GM12891 (cell line): Measurements from ENCODE around the gene ETNK2.

Experiments
- DNase-seq: peaks from one replicate; pipeline ENCODE4 v3.0.0; 2011; ENCODE audit warnings: low spot score; ENCODE audit not compliant: insufficient read length
- FAIRE-seq: peaks from 2 replicates; lab custom pipeline; 2011; peaks lifted over from hg19 to GRCh38; lab: Jason Lieb, UNC
- PAX5 ChIP-seq: IDR thresholded peaks from 2 replicates; pipeline ENCODE4 v1.6.1; 2011; ENCODE audit warnings: low read length, moderate library complexity, mild to moderate bottlenecking; ENCODE audit not compliant: insufficient read depth, severe bottlenecking
- POLR2A ChIP-seq: IDR thresholded peaks from 2 replicates; pipeline ENCODE4 v1.6.1; 2011; ENCODE audit warnings: low read depth, low read length, control low read depth
- POLR2AphosphoS5 ChIP-seq: IDR thresholded peaks from 2 replicates; pipeline ENCODE4 v1.6.1; 2011; ENCODE audit warnings: low read depth, low read length, control low read depth
- POU2F2 ChIP-seq: IDR thresholded peaks from 2 replicates; pipeline ENCODE4 v1.6.1; 2011; ENCODE audit warnings: low read depth, mild to moderate bottlenecking, control low read depth, low read length, moderate library complexity
- SPI1 ChIP-seq: IDR thresholded peaks from 2 replicates; pipeline ENCODE4 v1.6.1; 2011; ENCODE audit warnings: low read depth, low read length, control low read depth
- TAF1 ChIP-seq: IDR thresholded peaks from 2 replicates; pipeline ENCODE4 v1.6.1; 2011; ENCODE audit warnings: low read depth, low read length, control low read depth

The ETNK2 gene

DNA sequence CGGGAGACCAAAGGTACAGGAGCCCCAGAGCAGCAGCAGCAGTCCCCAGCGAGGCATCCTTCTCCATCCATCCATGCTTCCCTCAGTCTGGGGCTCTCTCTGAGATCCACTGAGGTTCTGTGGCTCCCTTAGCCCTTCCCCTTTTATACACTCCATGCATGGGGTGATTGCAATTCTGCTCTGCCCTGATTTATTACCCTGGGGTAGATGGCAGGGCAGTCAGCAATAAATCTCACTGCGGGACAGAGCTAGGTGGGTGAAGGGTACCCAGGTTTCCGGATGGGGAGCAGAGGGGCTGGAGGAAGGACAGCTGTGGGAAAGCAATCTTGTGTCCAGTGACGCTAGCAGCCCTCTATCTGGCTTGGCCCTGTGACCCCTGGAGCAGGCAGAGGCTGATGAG lies 14.4 kb upstream of the ETNK2 start, which contains the start of gene REN:
Gene REN, minus strand, starts transcription at position 119 of the 400 bp plus-strand sequence. Its CDS starts 44 bp downstream, at position 75.
- TF ChIP-seq POU2F2 (no peak), SPI1 (no peak), TAF1 (no peak), PAX5 (no peak), POLR2A (no peak), POLR2AphosphoS5 (no peak)
- FAIRE-seq (no peak), DNase-seq (no peak)

DNA sequence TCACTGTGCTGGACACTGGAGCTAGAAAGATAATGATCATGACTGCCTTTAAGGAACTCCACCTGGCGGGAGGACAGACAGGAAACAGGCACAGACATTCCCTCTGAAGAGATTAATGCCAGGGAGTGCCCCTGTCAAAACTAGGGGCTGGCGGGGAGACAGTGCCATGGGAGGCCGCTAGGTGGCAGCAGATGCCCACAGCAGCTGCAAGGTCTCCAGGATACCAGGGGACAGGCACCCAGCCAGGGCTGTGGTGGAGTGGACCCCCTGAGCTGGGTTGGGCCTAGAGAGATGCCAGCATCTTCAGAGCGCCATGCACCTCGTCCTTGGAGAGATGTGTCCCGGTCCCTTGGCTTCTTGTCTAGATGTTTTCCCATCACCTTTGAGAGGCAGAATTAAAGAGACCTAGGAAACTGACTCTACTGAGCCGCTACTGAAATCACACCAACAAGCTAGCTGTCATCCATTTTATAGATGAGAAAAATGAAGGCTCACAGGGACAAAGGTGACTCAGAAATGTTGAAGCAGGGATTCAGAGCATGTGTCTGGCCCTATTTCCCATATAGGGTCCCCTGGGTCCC lies 10.7 kb upstream of the ETNK2 start:
- peak; percentile 79 for DNase-seq
- TF ChIP-seq POLR2A (no peak), POLR2AphosphoS5 (no peak), SPI1 (no peak), TAF1 (no peak), PAX5 (no peak), POU2F2 (no peak)
- peak; percentile 71 for FAIRE-seq

DNA sequence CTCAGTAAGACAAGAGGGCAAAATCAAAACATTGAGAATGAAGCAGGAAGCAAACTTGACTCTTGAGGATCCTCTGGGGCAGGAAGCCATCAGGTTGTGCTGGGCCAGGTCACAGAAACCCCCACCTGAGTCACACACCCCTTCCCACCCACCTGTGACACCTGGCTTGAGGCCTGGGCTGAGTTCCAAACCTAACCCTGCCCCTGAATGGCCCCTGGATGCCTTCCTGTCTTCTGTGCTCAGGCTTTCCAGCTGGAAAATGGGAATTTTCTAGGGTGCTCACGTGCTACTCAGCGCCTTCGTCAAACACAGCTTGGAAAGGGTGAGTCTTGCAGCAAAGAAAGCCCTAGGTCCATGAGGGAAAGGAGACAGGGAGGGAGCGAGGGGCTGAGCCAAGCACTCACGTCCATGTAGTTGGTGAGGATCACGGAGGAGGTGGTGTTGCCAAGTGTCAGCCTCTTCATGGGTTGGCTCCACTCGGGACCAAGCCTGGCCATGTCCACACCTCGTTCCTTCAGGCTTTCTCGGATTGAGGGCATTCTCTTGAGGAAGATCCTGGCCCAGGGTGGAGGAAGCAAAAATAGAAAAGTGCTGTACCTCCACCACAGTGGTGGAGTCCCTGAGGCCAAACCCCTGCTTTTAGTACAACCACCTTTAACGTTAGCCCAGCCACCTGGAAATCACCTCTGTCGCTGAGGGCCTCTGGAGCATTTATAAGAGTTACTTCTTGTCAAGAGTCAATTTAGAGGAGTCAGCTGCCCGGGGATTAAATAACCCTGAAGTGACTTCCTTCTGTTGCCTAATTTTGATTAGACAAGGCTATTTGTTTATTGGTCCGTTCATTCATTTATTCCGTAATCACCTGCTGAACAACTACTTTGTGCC lies 10.0 kb upstream of the ETNK2 start:
- DNase-seq, result no peak
- no peak for FAIRE-seq
- TF ChIP-seq SPI1, result no peak
- TF ChIP-seq POLR2AphosphoS5, result no peak
- no peak for TF ChIP-seq TAF1
- TF ChIP-seq POU2F2, result no peak
- TF ChIP-seq POLR2A, result no peak
- no peak for TF ChIP-seq PAX5

DNA sequence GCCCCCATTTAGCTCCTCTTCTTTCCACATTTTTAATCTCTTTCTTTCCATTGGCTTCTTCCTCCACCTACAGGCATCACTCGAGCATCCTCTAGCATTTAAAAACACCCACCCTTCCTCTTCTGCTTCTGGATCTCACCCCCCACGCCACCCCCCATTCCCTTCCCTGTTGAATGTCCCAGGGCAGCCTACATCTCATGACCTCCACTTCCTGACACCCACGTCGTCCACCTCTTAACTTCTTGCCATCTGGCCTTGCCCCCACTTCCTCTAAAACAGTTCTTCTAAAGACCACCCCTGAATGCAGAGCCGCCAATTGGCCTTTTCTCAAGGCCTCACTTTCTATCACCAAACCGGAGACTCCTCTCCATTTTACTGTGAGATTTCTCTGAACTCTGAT lies 6.1 kb upstream of the ETNK2 start:
- TF ChIP-seq POU2F2 (no peak), PAX5 (no peak), TAF1 (no peak), POLR2AphosphoS5 (no peak), SPI1 (no peak), POLR2A (no peak)
- no peak for FAIRE-seq
- no peak for DNase-seq

DNA sequence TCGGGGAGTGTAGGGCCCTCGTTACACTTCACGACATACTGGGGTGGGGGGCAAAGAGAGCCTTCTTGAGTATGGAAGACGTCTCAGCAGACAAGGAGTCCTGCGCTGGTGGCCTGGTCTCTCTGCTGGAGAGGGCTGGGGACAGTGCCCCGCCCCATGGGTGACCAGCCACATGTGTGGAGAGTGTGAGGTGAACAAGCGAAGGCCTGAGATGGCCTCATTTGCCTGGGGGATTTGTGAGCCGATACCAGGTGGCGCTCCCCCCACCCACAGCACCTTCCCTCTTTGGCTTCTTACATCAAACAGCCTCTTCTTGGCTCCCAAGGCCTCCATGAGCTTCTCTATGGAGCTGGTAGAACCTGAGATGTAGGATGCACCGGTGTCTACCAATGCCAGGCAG lies 4.0 kb upstream of the ETNK2 start:
- DNase-seq (no peak), FAIRE-seq (no peak)
- TF ChIP-seq SPI1, result no peak
- TF ChIP-seq POU2F2, result no peak
- TF ChIP-seq POLR2A, result no peak
- no peak for TF ChIP-seq PAX5
- TF ChIP-seq TAF1, result no peak
- TF ChIP-seq POLR2AphosphoS5, result no peak

DNA sequence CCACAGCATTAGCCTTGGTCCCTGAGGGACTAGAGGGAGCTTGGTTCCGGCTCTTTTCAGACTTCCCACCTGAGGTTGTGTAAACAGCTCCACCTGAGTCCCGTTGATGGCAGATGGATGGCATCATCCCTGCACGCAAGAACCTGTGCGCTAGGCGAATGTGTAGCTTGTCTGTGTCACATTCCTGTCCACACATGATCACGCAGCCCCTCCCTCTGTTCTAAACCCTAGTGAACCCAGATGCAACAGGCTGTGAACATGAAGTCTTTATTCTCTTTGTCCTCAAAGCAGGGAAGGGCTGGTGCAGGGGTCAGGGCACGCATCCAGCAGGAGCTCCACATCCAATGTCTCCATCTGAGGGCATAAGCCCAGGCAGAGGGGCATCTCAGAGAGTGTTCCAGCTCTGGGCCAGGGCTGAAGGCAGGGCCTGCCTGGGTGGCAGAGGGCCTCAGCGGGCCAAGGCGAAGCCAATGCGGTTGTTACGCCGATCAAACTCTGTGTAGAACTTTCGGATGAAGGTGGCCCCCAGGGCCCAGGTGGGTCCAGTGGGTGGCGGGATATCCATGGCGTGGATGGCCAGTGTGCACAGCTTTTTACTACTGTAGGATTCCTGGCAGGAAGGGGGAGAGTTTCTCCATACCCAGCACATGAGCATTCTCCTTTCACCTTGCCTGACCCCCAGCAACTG lies 2.9 kb upstream of the ETNK2 start:
- TF ChIP-seq PAX5 (no peak), POLR2A (no peak), TAF1 (no peak), SPI1 (no peak), POLR2AphosphoS5 (no peak), POU2F2 (no peak)
- FAIRE-seq, result no peak
- DNase-seq, result no peak

DNA sequence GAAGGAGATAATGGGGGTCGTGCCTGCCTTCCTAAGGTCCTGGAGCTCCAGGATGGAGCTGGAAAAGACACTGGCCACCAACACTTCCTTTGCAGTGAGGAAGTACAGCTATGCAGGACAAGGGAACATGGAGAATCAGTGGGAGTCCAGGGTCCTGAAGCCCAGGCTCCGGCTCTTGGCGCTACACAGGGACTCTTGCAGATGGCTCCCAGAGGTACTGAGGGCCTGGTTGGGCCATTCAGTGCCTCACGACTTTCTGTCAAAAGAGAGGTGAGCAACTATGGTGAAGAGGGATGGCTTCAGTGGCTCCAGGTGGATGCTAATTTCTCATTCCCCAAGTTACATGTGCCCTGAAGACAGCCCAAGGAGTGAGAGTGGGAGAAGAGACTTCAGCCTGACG lies 1.8 kb upstream of the ETNK2 start:
- no peak for FAIRE-seq
- DNase-seq, result no peak
- TF ChIP-seq POLR2A, result no peak
- TF ChIP-seq POLR2AphosphoS5, result no peak
- TF ChIP-seq POU2F2, result no peak
- no peak for TF ChIP-seq PAX5
- no peak for TF ChIP-seq SPI1
- no peak for TF ChIP-seq TAF1

DNA sequence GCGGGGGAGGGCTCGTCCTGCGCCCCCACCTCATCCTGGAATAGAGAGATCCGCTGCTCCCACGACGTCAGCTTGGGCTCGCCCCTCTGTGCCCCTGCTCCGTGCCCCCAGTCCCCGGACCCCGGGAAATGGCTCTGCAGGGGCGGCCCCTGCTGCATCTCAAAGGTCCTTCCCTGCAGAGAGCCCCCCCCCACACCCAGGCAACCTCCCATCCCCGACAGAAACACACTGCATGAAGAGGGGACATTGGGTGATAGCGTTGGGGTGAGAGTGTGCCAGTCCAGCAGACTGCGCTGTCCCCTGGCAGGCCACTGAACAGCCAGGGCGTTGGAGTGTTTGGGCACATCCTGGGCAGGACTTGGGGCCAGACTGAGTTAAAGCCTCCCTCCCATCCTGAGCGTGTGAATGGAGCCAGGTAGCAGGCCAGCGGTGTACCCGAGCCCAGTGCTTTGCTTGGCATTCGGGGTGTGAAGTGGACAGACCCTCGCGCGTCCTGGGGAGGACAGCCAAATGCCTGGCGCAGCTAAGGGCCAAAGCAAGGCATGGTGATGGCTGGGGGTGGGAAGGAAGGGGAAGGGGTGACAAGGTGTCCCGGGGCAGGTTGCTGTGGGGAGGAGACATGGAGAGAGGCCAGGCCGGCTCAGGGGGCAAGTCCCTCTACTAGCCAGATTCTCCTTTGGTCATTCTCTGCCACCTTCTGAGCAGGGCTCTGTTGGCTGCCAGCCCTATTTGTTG lies 633 bp upstream of the ETNK2 start:
- TF ChIP-seq TAF1 (no peak), POLR2A (no peak), SPI1 (no peak), PAX5 (no peak), POLR2AphosphoS5 (no peak), POU2F2 (no peak)
- DNase-seq (no peak), FAIRE-seq (no peak)
